Psoas muscle (tissue), 8 donors: ENCODE data around the gene LDLRAD4. TPM values are rescaled to one million over a fixed set of nuclear protein-coding genes. Genes with fewer than 3 reads are reported as not detected.

Experiments
- ATAC-seq, 4 donors: fragments of 200-7000 bp; cut with Tn5 transposase; one replicate each; pipeline ENCODE4 v1.9.1; 2020; ENCODE audit warnings: moderate library complexity in 3 of 4, mild to moderate bottlenecking in 2 of 4
- DNase-seq, 2 donors: peaks; one replicate each; pipeline ENCODE4 v3.0.0-alpha.2; 2020
- H3K27ac ChIP-seq: fragments of 200-600 bp; one replicate; pipeline ENCODE4 v1.8.0; 2022
- H3K27me3 ChIP-seq, 3 donors: fragments of 200-600 bp in 1 of 3; one replicate each; pipeline versions ENCODE4 v1.6.1 to v1.8.0; 2013 to 2022; ENCODE audit warnings: low read length in 2 of 3, mild to moderate bottlenecking in 2 of 3, moderate library complexity in 1 of 3; ENCODE audit not compliant: insufficient read depth in 3 of 3
- H3K36me3 ChIP-seq, 2 donors: fragments of 200-600 bp in 1 of 2; one replicate each; pipeline versions ENCODE4 v1.6.1 to v1.8.0; 2013 to 2022; ENCODE audit warnings: low read depth in 1 of 2, mild to moderate bottlenecking in 1 of 2, moderate library complexity in 1 of 2; ENCODE audit not compliant: insufficient read depth in 1 of 2
- H3K4me1 ChIP-seq: fragments of 200-600 bp; one replicate; pipeline ENCODE4 v1.8.0; 2022
- H3K4me3 ChIP-seq: fragments of 200-600 bp; one replicate; pipeline ENCODE4 v1.8.0; 2022; ENCODE audit warnings: mild to moderate bottlenecking
- H3K9me3 ChIP-seq: fragments of 200-600 bp; one replicate; pipeline ENCODE4 v1.8.0; 2022
- CTCF ChIP-seq: fragments of 200-600 bp; IDR thresholded peaks from one replicate; pipeline ENCODE4 v1.8.0; 2022; ENCODE audit warnings: antibody characterized with exemption
- WGBS, 3 donors: extraction: QIAGEN DNeasy Blood & Tissue Kit; methylation state at CpG; one replicate each; pipeline versions ENCODE4 v1.1.6 to v1.1.7; 2013; 5-methylcytosine and 5-hydroxymethylcytosine counted together
- intact Hi-C, 2 donors: fragments of 100-400 bp; cut with DNase I; formaldehyde crosslinking; loops; one replicate each; pipeline versions ENCODE4 v1.11.0 to v1.14.2; 2022
- polyA plus RNA-seq, 3 donors: library from polyadenylated mRNA; stranded (reverse); fragments of 200-250 nt; gene quantifications; one replicate each; pipeline ENCODE4 v1.2.3, GENCODE V29; 2013
- total RNA-seq, 4 donors: library from RNA; stranded (reverse); fragmentation: NEBNext Ultra II Directional in 2 of 4; extraction: Animal tissue kit (Norgen Biotek cat#: 25700) in 2 of 4; gene quantifications; one replicate each; pipeline versions ENCODE4 v1.2.1 to v1.2.4, GENCODE V29; 2021 to 2023
- donor health status: healthy with polysubstance abuse.
- donor health status: DM: no; HTN: no; CAD: no; lungs with moderate emphysema.
- donor health status: Bipolar disorder and iron deficiency.
- donor health status: healthy.
- donor health status: DM: yes; HTN: yes; CAD: no.
- donor health status: DM: no; HTN: no; CAD: no.
- donor health status: DM: no; HTN: no; CAD: no.
- donor health status: DM: yes; HTN: yes; CAD: no.

Gene LDLRAD4
- total and polyA plus RNA-seq, 7 donors, result 1.8 to 13.9 (median 3.8) TPM

GRCh38 chr18:13470516-13471197, 252.1 kb downstream of the LDLRAD4 start:
- DNase-seq, result no peak
- Histone ChIP-seq H3K27ac (no peak overlapping the region), H3K27me3 (no peaks in the 10 kb centered on the region), H3K4me3 (no peak overlapping the region), H3K9me3 (no peaks in the 10 kb centered on the region), H3K4me1 (peaks cover 21% of the 10 kb centered on the region), H3K36me3 (no peaks in the 10 kb centered on the region)
- ATAC-seq, result peak in 1 of 4 donors; percentile 25
- TF ChIP-seq CTCF, result no peak
- 87 to 94% (median 91%) methylated on average over 10 of the region's 10 CpGs for WGBS, 3 donors
- intact Hi-C loops, result no loop called here

GRCh38 chr18:13471198-13471845, 252.8 kb downstream of the LDLRAD4 start:
- Histone ChIP-seq H3K4me3 (no peak overlapping the region), H3K27me3 (no peaks in the 10 kb centered on the region), H3K27ac (no peak overlapping the region), H3K36me3 (no peaks in the 10 kb centered on the region), H3K9me3 (no peaks in the 10 kb centered on the region), H3K4me1 (peaks cover 15% of the 10 kb centered on the region)
- TF ChIP-seq CTCF, result no peak
- DNase-seq, result no peak
- peak in 2 of 4 donors; percentile 30 to 42 for ATAC-seq
- intact Hi-C loops, result no loop called here
- WGBS, 3 donors, result 83 to 86% (median 85%) methylated on average over 17 of the region's 17 CpGs

- 68 to 71% (median 71%) methylated on average over 17 of the region's 17 CpGs for WGBS, 3 donors
- H3K36me3 ChIP-seq, result no peaks in the 10 kb centered on the region
- no peak overlapping the region for H3K27ac ChIP-seq
- H3K4me1 ChIP-seq, result peaks cover 14% of the 10 kb centered on the region
- H3K27me3 ChIP-seq, result no peaks in the 10 kb centered on the region
- no peak for TF ChIP-seq CTCF
- DNase-seq (no peak), ATAC-seq (no peak)
- intact Hi-C loops, result no loop called here
- no peaks in the 10 kb centered on the region for H3K9me3 ChIP-seq
- no peak overlapping the region for H3K4me3 ChIP-seq
Observed at GRCh38 chr18:13471971-13472628, 253.5 kb downstream of the LDLRAD4 start.

GRCh38 chr18:13473751-13474150, 255.2 kb downstream of the LDLRAD4 start:
- Histone ChIP-seq H3K4me1 (peaks cover 14% of the 10 kb centered on the region), H3K36me3 (no peaks in the 10 kb centered on the region), H3K27me3 (no peaks in the 10 kb centered on the region), H3K9me3 (no peaks in the 10 kb centered on the region), H3K4me3 (no peak overlapping the region), H3K27ac (no peak overlapping the region)
- intact Hi-C loops, result no loop called here
- TF ChIP-seq CTCF, result no peak
- 90 to 96% (median 96%) methylated on average over 6 of the region's 6 CpGs for WGBS, 3 donors
- ATAC-seq (no peak), DNase-seq (no peak)
